ENCODE data around the gene EIF5.

GRCh38 chr14:103353362-103353761 is 19.3 kb downstream of the EIF5 start:
- TF ChIP-seq POLR2A (IDR thresholded peaks at IDR 0.05) (no peak), CTCF (IDR thresholded peaks at IDR 0.05) (no peak), POLR2AphosphoS5 (IDR thresholded peaks at IDR 0.05) (no peak)
